Liver (tissue), 3 donors: ENCODE results near the gene RIC8B.

Source experiments
- ATF3 ChIP-seq: IDR thresholded peaks from 2 replicates; pipeline ENCODE4 v1.6.1; 2016; ENCODE audit warnings: antibody characterized with exemption
- CTCF ChIP-seq: fragments of 150-350 bp; IDR thresholded peaks from 2 replicates; pipeline ENCODE4 v1.5.1; 2017; ENCODE audit warnings: improper control_type of control experiment, low read depth, low read length; ENCODE audit not compliant: missing input control
- EGR1 ChIP-seq, 2 donors: IDR thresholded peaks; 2 replicates each; pipeline ENCODE4 v1.6.1; 2016 to 2018; ENCODE audit warnings: antibody characterized with exemption in 2 of 2, low read depth in 2 of 2
- GABPA ChIP-seq, 2 donors: IDR thresholded peaks in 1 of 2; conservative IDR thresholded peaks in 1 of 2; 2 replicates each; pipeline ENCODE4 v1.6.1; 2016; ENCODE audit warnings: antibody characterized with exemption in 2 of 2, mild to moderate bottlenecking in 1 of 2, moderate library complexity in 1 of 2
- HNF4G ChIP-seq: IDR thresholded peaks from 2 replicates; pipeline ENCODE4 v1.6.1; 2016; ENCODE audit warnings: antibody characterized with exemption
- JUND ChIP-seq, 2 donors: IDR thresholded peaks; 2 replicates each; pipeline ENCODE4 v1.6.1; 2016; ENCODE audit warnings: antibody characterized with exemption in 2 of 2
- MAX ChIP-seq: IDR thresholded peaks from 2 replicates; pipeline ENCODE4 v1.6.1; 2016; ENCODE audit warnings: antibody characterized with exemption
- RAD21 ChIP-seq, 2 donors: IDR thresholded peaks; 2 replicates each; pipeline ENCODE4 v1.6.1; 2016; ENCODE audit warnings: antibody characterized with exemption in 2 of 2, mild to moderate bottlenecking in 2 of 2
- SP1 ChIP-seq: IDR thresholded peaks from 2 replicates; pipeline ENCODE4 v1.6.1; 2018; ENCODE audit warnings: antibody characterized with exemption, mild to moderate bottlenecking
- TAF1 ChIP-seq: conservative IDR thresholded peaks from 2 replicates; pipeline ENCODE4 v1.6.1; 2016; ENCODE audit warnings: antibody characterized with exemption, mild to moderate bottlenecking
- ZBTB33 ChIP-seq: IDR thresholded peaks from 2 replicates; pipeline ENCODE4 v1.6.1; 2016; ENCODE audit warnings: antibody characterized with exemption
- donor health status: healthy.
- donor health status: healthy.

GRCh38 chr12:106764220-106764619 is 10.3 kb upstream of the RIC8B start:
- TF ChIP-seq CTCF (no peak), ATF3 (no peak), EGR1 (IDR thresholded peaks at IDR 0.05; ENCODE audit: low read depth in 2 of 2) (no peak), ZBTB33 (no peak), JUND (IDR thresholded peaks at IDR 0.05) (no peak), TAF1 (no peak), RAD21 (IDR thresholded peaks at IDR 0.05) (no peak), MAX (no peak), SP1 (no peak), HNF4G (no peak), GABPA (IDR thresholded peaks at IDR 0.05 in 1 of 2, conservative IDR thresholded peaks at IDR 0.05 in 1 of 2) (no peak)
